Measurements from ENCODE around the gene EEFSEC. TPM values are rescaled to one million over a fixed set of nuclear protein-coding genes. Genes with fewer than 3 reads are reported as not detected.

EEFSEC gene
- polyA plus RNA-seq, 1 experiment, result 6.8 TPM

- DNase-seq (ENCODE audit: low read depth, low spot score), result no peak
- Histone ChIP-seq H3K27ac (ENCODE audit: low read depth, low read length) (no peak overlapping the region), H3K27me3 (ENCODE audit: control insufficient read depth, insufficient read depth, low read length) (no peaks in the 10 kb centered on the region), H3K4me3 (ENCODE audit: low read depth, low read length) (no peak overlapping the region), H3K9me3 (ENCODE audit: control insufficient read depth, insufficient read depth, low read length) (no peaks in the 10 kb centered on the region)
- POLR2A ChIA-PET, result no interaction called here
- CTCF ChIA-PET, result interaction anchor here (1.3 to 1.4 kb wide), 2 partner anchors 49 to 249 kb away, joined by 4 read pairs; no protein-coding TSS in a partner anchor
- TF ChIP-seq CTCF (IDR thresholded peaks at IDR 0.05; ENCODE audit: low read depth, low read length), result no peak
Measured at GRCh38 chr3:128177865-128178264, 24.6 kb downstream of the EEFSEC start.

GRCh38 chr3:128178782-128179483, 25.7 kb downstream of the EEFSEC start:
- no peak for DNase-seq (ENCODE audit: low read depth, low spot score)
- Histone ChIP-seq H3K9me3 (ENCODE audit: control insufficient read depth, insufficient read depth, low read length) (no peaks in the 10 kb centered on the region), H3K4me3 (ENCODE audit: low read depth, low read length) (no peak overlapping the region), H3K27ac (ENCODE audit: low read depth, low read length) (no peak overlapping the region), H3K27me3 (ENCODE audit: control insufficient read depth, insufficient read depth, low read length) (no peaks in the 10 kb centered on the region)
- ChIA-PET CTCF (interaction anchor here (0.7 to 1.5 kb wide), 3 partner anchors 8 to 615 kb away, joined by 3 to 4 read pairs (median 3); no protein-coding TSS in a partner anchor), POLR2A (no interaction called here)
- no peak for TF ChIP-seq CTCF (IDR thresholded peaks at IDR 0.05; ENCODE audit: low read depth, low read length)

- ChIA-PET POLR2A (no interaction called here), CTCF (interaction anchor here (1.0 to 1.5 kb wide), 2 partner anchors 9 to 615 kb away, joined by 3 to 4 read pairs; no protein-coding TSS in a partner anchor)
- H3K9me3 ChIP-seq (ENCODE audit: control insufficient read depth, insufficient read depth, low read length), result no peaks in the 10 kb centered on the region
- no peaks in the 10 kb centered on the region for H3K27me3 ChIP-seq (ENCODE audit: control insufficient read depth, insufficient read depth, low read length)
- H3K4me3 ChIP-seq (ENCODE audit: low read depth, low read length), result no peak overlapping the region
- DNase-seq (ENCODE audit: low read depth, low spot score), result no peak
- no peak overlapping the region for H3K27ac ChIP-seq (ENCODE audit: low read depth, low read length)
- no peak for TF ChIP-seq CTCF (IDR thresholded peaks at IDR 0.05; ENCODE audit: low read depth, low read length)
Measured at GRCh38 chr3:128179484-128179819, 26.2 kb downstream of the EEFSEC start.

GRCh38 chr3:128180436-128180835, 27.2 kb downstream of the EEFSEC start:
- POLR2A ChIA-PET, result no interaction called here
- Histone ChIP-seq H3K27me3 (ENCODE audit: control insufficient read depth, insufficient read depth, low read length) (no peaks in the 10 kb centered on the region), H3K4me3 (ENCODE audit: low read depth, low read length) (no peak overlapping the region), H3K9me3 (ENCODE audit: control insufficient read depth, insufficient read depth, low read length) (no peaks in the 10 kb centered on the region), H3K27ac (ENCODE audit: low read depth, low read length) (no peak overlapping the region)
- no peak for DNase-seq (ENCODE audit: low read depth, low spot score)
- CTCF ChIA-PET, result no interaction called here
- no peak for TF ChIP-seq CTCF (IDR thresholded peaks at IDR 0.05; ENCODE audit: low read depth, low read length)

GRCh38 chr3:128180913-128181312, 27.6 kb downstream of the EEFSEC start:
- POLR2A ChIA-PET, result no interaction called here
- Histone ChIP-seq H3K9me3 (ENCODE audit: control insufficient read depth, insufficient read depth, low read length) (no peaks in the 10 kb centered on the region), H3K4me3 (ENCODE audit: low read depth, low read length) (no peak overlapping the region), H3K27ac (ENCODE audit: low read depth, low read length) (no peak overlapping the region), H3K27me3 (ENCODE audit: control insufficient read depth, insufficient read depth, low read length) (no peaks in the 10 kb centered on the region)
- TF ChIP-seq CTCF (IDR thresholded peaks at IDR 0.05; ENCODE audit: low read depth, low read length), result no peak
- DNase-seq (ENCODE audit: low read depth, low spot score), result no peak
- CTCF ChIA-PET, result no interaction called here

Data from AG04450 (cell line).